IMR-90 (cell line): ENCODE measurements around the gene PTPN3. TPM values are rescaled to one million over a fixed set of nuclear protein-coding genes. Genes with fewer than 3 reads are reported as not detected.

Source experiments
- ATAC-seq: fragments of 200-7000 bp; cut with Tn5 transposase; 2 replicates; pipeline ENCODE4 v1.9.1; 2020; ENCODE audit warnings: low read depth, mild to moderate bottlenecking, moderate library complexity
- BruUV-seq: library from RNA; stranded (reverse); fragments of 400-500 nt; replicated peaks from 2 replicates; lab custom pipeline; 2021; lab: Mats Ljungman, UMichigan
- CTCF ChIA-PET: fragments of 300-600 bp; formaldehyde crosslinking; extraction: SDS; loops from one replicate; lab custom pipeline; 2021; ENCODE audit warnings: antibody characterized with exemption; lab: Yijun Ruan, JAX
- POLR2A ChIA-PET: fragments of 300-600 bp; sonication (Branson Sonifier 250); formaldehyde crosslinking; loops from one replicate; lab custom pipeline; 2022; ENCODE audit warnings: antibody characterized with exemption; ENCODE audit not compliant: unreplicated experiment; lab: Charles Lee
- DNase-seq: peaks from one replicate; pipeline ENCODE4 v3.0.0; 2013
- H2AFZ ChIP-seq: replicated peaks from 2 replicates; pipeline ENCODE3; 2013; ENCODE audit warnings: low read length, mild to moderate bottlenecking; ENCODE audit not compliant: poor library complexity
- H2AK5ac ChIP-seq: 2 replicates; pipeline ENCODE4 v1.6.1; 2013; ENCODE audit warnings: low read depth, low read length, inconsistent platforms
- H2AK9ac ChIP-seq: replicated peaks from 2 replicates; pipeline ENCODE3; 2013; ENCODE audit warnings: mild to moderate bottlenecking, low read depth, low read length, moderate library complexity; ENCODE audit not compliant: poor library complexity
- H2BK120ac ChIP-seq: 2 replicates; pipeline ENCODE4 v1.6.1; 2013; ENCODE audit warnings: low read depth, low read length, inconsistent platforms
- H2BK15ac ChIP-seq: 3 replicates; pipeline ENCODE4 v1.6.1; 2013; ENCODE audit warnings: low read depth, low read length, inconsistent platforms
- H2BK20ac ChIP-seq: 2 replicates; pipeline ENCODE4 v1.6.1; 2013; ENCODE audit warnings: low read depth, mild to moderate bottlenecking, inconsistent platforms, low read length, moderate library complexity
- H2BK5ac ChIP-seq: 2 replicates; pipeline ENCODE4 v1.6.1; 2013; ENCODE audit warnings: mild to moderate bottlenecking, low read depth, low read length, inconsistent platforms; ENCODE audit not compliant: poor library complexity, severe bottlenecking
- H3K14ac ChIP-seq: replicated peaks from 2 replicates; pipeline ENCODE4 v1.6.1; 2013; ENCODE audit warnings: low read depth, low read length, inconsistent platforms
- H3K18ac ChIP-seq: 2 replicates; pipeline ENCODE4 v1.6.1; 2013; ENCODE audit warnings: low read depth, low read length, control low read depth
- H3K23ac ChIP-seq: 2 replicates; pipeline ENCODE4 v1.6.1; 2013; ENCODE audit warnings: low read depth, low read length, inconsistent platforms
- H3K27ac ChIP-seq: 2 replicates; pipeline ENCODE4 v1.5.1; 2013; ENCODE audit warnings: mild to moderate bottlenecking, control low read depth, low read length; ENCODE audit not compliant: insufficient read depth
- H3K27me3 ChIP-seq: 2 replicates; pipeline ENCODE4 v1.6.1; 2013; ENCODE audit warnings: low read length; ENCODE audit not compliant: control insufficient read depth, insufficient read depth
- H3K36me3 ChIP-seq: 2 replicates; pipeline ENCODE4 v1.6.1; 2013; ENCODE audit warnings: low read length, mixed read lengths; ENCODE audit not compliant: control insufficient read depth, insufficient read depth
- H3K4ac ChIP-seq: 2 replicates; pipeline ENCODE4 v1.6.1; 2013; ENCODE audit warnings: low read depth, low read length, inconsistent platforms
- H3K4me1 ChIP-seq: 2 replicates; pipeline ENCODE4 v1.6.1; 2013; ENCODE audit warnings: low read length, mixed read lengths; ENCODE audit not compliant: control insufficient read depth, insufficient read depth
- H3K4me2 ChIP-seq: 2 replicates; pipeline ENCODE4 v1.6.1; 2013; ENCODE audit warnings: low read depth, mild to moderate bottlenecking, control low read depth, low read length, moderate library complexity
- H3K4me3 ChIP-seq: 2 replicates; pipeline ENCODE4 v1.5.1; 2013; ENCODE audit warnings: low read depth, mild to moderate bottlenecking, control low read depth, low read length, moderate library complexity; ENCODE audit not compliant: insufficient read depth
- H3K56ac ChIP-seq: 2 replicates; pipeline ENCODE4 v1.6.1; 2013; ENCODE audit warnings: low read length, inconsistent platforms; ENCODE audit not compliant: insufficient read depth; ENCODE audit errors: extremely low read depth
- H3K79me1 ChIP-seq, 2 experiments: 2 replicates each; pipeline ENCODE4 v1.6.1; 2013; ENCODE audit warnings: low read length in 2 of 2, inconsistent platforms in 1 of 2, low read depth in 1 of 2
- H3K9ac ChIP-seq: 2 replicates; pipeline ENCODE4 v1.6.1; 2013; ENCODE audit warnings: low read depth, low read length, control low read depth
- H3K9me1 ChIP-seq: 2 replicates; pipeline ENCODE4 v1.6.1; 2013; ENCODE audit warnings: low read length, inconsistent platforms; ENCODE audit not compliant: insufficient read depth
- H3K9me3 ChIP-seq: 2 replicates; pipeline ENCODE4 v1.6.1; 2013; ENCODE audit warnings: low read length; ENCODE audit not compliant: control insufficient read depth, insufficient read depth
- H4K20me1 ChIP-seq: 2 replicates; pipeline ENCODE4 v1.6.1; 2013; ENCODE audit warnings: low read length, inconsistent platforms; ENCODE audit not compliant: insufficient read depth
- H4K5ac ChIP-seq: 2 replicates; pipeline ENCODE4 v1.6.1; 2013; ENCODE audit warnings: mild to moderate bottlenecking, low read depth, low read length, control low read depth
- H4K8ac ChIP-seq, 2 experiments: 2 replicates each; pipeline ENCODE4 v1.6.1; 2013; ENCODE audit warnings: low read depth in 2 of 2, low read length in 2 of 2, control low read depth in 1 of 2, inconsistent platforms in 1 of 2
- H4K91ac ChIP-seq: 2 replicates; pipeline ENCODE4 v1.6.1; 2013; ENCODE audit warnings: low read depth, low read length, inconsistent platforms; ENCODE audit not compliant: insufficient read depth
- BHLHE40 ChIP-seq: fragments of 150-350 bp; IDR thresholded peaks from 2 replicates; pipeline ENCODE4 v1.6.1; 2016; ENCODE audit warnings: mild to moderate bottlenecking, low read depth, low read length
- CEBPB ChIP-seq: IDR thresholded peaks from 2 replicates; pipeline ENCODE4 v1.6.1; 2012; ENCODE audit warnings: low read depth, low read length, improper control_type of control experiment
- CTCF ChIP-seq: conservative IDR thresholded peaks from 2 replicates; pipeline ENCODE4 v1.5.1; 2012; ENCODE audit warnings: mild to moderate bottlenecking, low read depth, low read length, improper control_type of control experiment
- MAFK ChIP-seq: IDR thresholded peaks from 2 replicates; pipeline ENCODE4 v1.6.1; 2012; ENCODE audit warnings: low read depth, low read length, improper control_type of control experiment
- MAZ ChIP-seq: IDR thresholded peaks from 2 replicates; pipeline ENCODE4 v1.6.1; 2012; ENCODE audit warnings: low read depth, mild to moderate bottlenecking, low read length, improper control_type of control experiment, moderate library complexity, borderline replicate concordance
- NFE2L2 ChIP-seq: fragments of 150-350 bp; IDR thresholded peaks from 2 replicates; pipeline ENCODE4 v1.6.1; 2016; ENCODE audit warnings: low read depth, mild to moderate bottlenecking, low read length
- POLR2A ChIP-seq: IDR thresholded peaks from 2 replicates; pipeline ENCODE4 v1.6.1; 2012; ENCODE audit warnings: mild to moderate bottlenecking, low read depth, low read length
- RAD21 ChIP-seq: IDR thresholded peaks from 2 replicates; pipeline ENCODE4 v1.6.1; 2012; ENCODE audit warnings: low read length, improper control_type of control experiment
- RCOR1 ChIP-seq: IDR thresholded peaks from 2 replicates; pipeline ENCODE4 v1.6.1; 2012; ENCODE audit warnings: mild to moderate bottlenecking, low read length, improper control_type of control experiment; ENCODE audit not compliant: insufficient replicate concordance
- RFX5 ChIP-seq: IDR thresholded peaks from 2 replicates; pipeline ENCODE4 v1.8.0; 2012; ENCODE audit warnings: low read depth, mild to moderate bottlenecking, low read length, moderate library complexity
- USF2 ChIP-seq: fragments of 150-350 bp; IDR thresholded peaks from 2 replicates; pipeline ENCODE4 v1.6.1; 2017; ENCODE audit warnings: mild to moderate bottlenecking, antibody characterized with exemption, low read length, low read depth
- WGBS, 2 experiments: methylation state at CpG; one replicate each; pipeline versions ENCODE4 v1.1.5 to v1.1.7; 2013; ENCODE audit warnings: missing lambda C conversion rate in 2 of 2; ENCODE audit not compliant: insufficient read length in 1 of 2; ENCODE audit errors: extremely low coverage in 2 of 2; 5-methylcytosine and 5-hydroxymethylcytosine counted together
- dilution Hi-C: fragments of 300-500 bp; cut with HindIII; formaldehyde crosslinking; loops from one replicate; pipeline ENCODE4 v1.14.3; 2018; ENCODE audit warnings: low sequenced_read_pairs; ENCODE audit not compliant: unreplicated experiment
- in situ Hi-C: fragments of 300-500 bp; cut with MboI; formaldehyde crosslinking; loops from 3 replicates; pipeline ENCODE4 v1.14.3; 2019; ENCODE audit warnings: low sequenced_read_pairs, inconsistent platforms, mixed read lengths
- intact Hi-C: fragments of 100-400 bp; cut with micrococcal nuclease; formaldehyde crosslinking; loops from 2 replicates; pipeline ENCODE4 v1.10.0; 2022
- polyA plus RNA-seq, 3 experiments: library from polyadenylated mRNA; depleted of rRNA; stranded (reverse); fragments of >200 nt; gene quantifications; 2 replicates each; pipeline ENCODE4 v1.2.3, GENCODE V29; 2012; ENCODE audit warnings: low replicate concordance in 1 of 3
- total RNA-seq: library from RNA; depleted of rRNA; stranded (reverse); fragments of >200 nt; gene quantifications from 2 replicates; pipeline ENCODE4 v1.2.3, GENCODE V29; 2012
- TF ChIP-seq, protein P1 (sequence below): fragments of 150-350 bp; IDR thresholded peaks from 2 replicates; pipeline ENCODE4 v1.6.1; 2016; ENCODE audit warnings: low read depth, mild to moderate bottlenecking, low read length, moderate library complexity, borderline replicate concordance

Gene PTPN3
- total and polyA plus RNA-seq, 2 of the 4 experiments (the other 2 are of a cell fraction) = 0.72 to 0.89 TPM

DNA sequence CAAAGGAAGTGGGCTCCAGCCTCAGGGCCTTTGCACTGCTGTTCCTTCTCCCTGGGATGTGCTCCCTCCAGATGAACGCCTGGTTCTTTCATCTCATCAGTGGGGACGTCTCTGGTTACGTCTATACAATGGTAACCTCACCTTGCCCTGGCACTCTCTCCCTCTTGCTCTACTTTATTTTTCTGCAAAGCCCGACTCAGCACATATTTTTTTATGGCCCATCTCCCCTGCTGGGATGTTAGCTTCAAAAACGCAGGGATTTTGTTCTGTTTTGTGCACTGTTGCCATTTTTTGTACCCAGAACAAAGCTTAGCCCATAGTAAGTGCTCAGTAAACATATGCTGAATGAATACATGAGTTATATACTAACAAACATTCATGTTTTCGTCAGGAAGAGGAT, 37.5 kb downstream of the PTPN3 start:
- H2AK5ac ChIP-seq = no peak overlapping the region
- H4K5ac ChIP-seq = no peak overlapping the region
- no peak overlapping the region for H2BK5ac ChIP-seq
- no peaks in the 10 kb centered on the region for H3K4me1 ChIP-seq
- dilution Hi-C loops (no loop called here), in situ Hi-C loops (no loop called here), intact Hi-C loops (no loop called here)
- no peak overlapping the region for H3K4ac ChIP-seq
- H3K4me2 ChIP-seq = no peak overlapping the region
- H4K8ac ChIP-seq = no peak overlapping the region
- H2AK9ac ChIP-seq = no peak overlapping the region
- H4K20me1 ChIP-seq = no peaks in the 10 kb centered on the region
- H3K27me3 ChIP-seq = no peaks in the 10 kb centered on the region; the same call in none of the 2 replicates
- no peak overlapping the region for H4K91ac ChIP-seq
- no peak overlapping the region for H2BK120ac ChIP-seq
- H3K56ac ChIP-seq = no peak overlapping the region
- H3K9ac ChIP-seq = no peak overlapping the region
- BruUV-seq = no TSS peak
- H3K79me1 ChIP-seq = no peaks in the 10 kb centered on the region
- H3K18ac ChIP-seq = no peak overlapping the region
- TF ChIP-seq NFE2L2 (no peak), RFX5 (no peak), USF2 (no peak), BHLHE40 (no peak), CTCF (no peak), RAD21 (no peak), POLR2A (no peak), MAFK (no peak; the same call in 1 of the 2 replicates), RCOR1 (no peak), CEBPB (no peak), MAZ (no peak)
- TF ChIP-seq, protein P1, sequence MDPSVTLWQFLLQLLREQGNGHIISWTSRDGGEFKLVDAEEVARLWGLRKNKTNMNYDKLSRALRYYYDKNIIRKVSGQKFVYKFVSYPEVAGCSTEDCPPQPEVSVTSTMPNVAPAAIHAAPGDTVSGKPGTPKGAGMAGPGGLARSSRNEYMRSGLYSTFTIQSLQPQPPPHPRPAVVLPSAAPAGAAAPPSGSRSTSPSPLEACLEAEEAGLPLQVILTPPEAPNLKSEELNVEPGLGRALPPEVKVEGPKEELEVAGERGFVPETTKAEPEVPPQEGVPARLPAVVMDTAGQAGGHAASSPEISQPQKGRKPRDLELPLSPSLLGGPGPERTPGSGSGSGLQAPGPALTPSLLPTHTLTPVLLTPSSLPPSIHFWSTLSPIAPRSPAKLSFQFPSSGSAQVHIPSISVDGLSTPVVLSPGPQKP = no peak
- no CpG with 5 or more reads among the region's 6 CpGs for WGBS, 2 experiments
- no peak overlapping the region for H2BK15ac ChIP-seq
- ChIA-PET CTCF (interaction anchor here (1.5 kb wide), 1 partner anchor 9 kb away, joined by 12 read pairs; no protein-coding TSS in a partner anchor), POLR2A (no interaction called here)
- no peak overlapping the region for H3K4me3 ChIP-seq
- H2AFZ ChIP-seq = no peak overlapping the region
- H3K23ac ChIP-seq = no peak overlapping the region
- H3K27ac ChIP-seq = no peak overlapping the region
- ATAC-seq (no peak), DNase-seq (no peak)
- H3K9me3 ChIP-seq = no peaks in the 10 kb centered on the region
- no peak overlapping the region for H2BK20ac ChIP-seq
- no peaks in the 10 kb centered on the region for H3K9me1 ChIP-seq
- no peak overlapping the region for H3K14ac ChIP-seq
- no peaks in the 10 kb centered on the region for H3K36me3 ChIP-seq
